GM12878 (cell line): ENCODE measurements around the gene GYS2. TPM values are rescaled to one million over a fixed set of nuclear protein-coding genes. Genes with fewer than 3 reads are reported as not detected.

Experiments used
- ATAC-seq: fragments of 200-7000 bp; cut with Tn5 transposase; 3 replicates; pipeline ENCODE4 v1.9.1; 2020; ENCODE audit warnings: mild to moderate bottlenecking, moderate library complexity
- BruUV-seq: library from RNA; stranded (reverse); fragments of 400-500 nt; replicated peaks from 2 replicates; lab custom pipeline; 2021; lab: Mats Ljungman, UMichigan
- CTCF ChIA-PET: fragments of 300-600 bp; sonication (Branson Sonifier 250); formaldehyde crosslinking; extraction: SDS; loops from one replicate; lab custom pipeline; 2021; ENCODE audit warnings: inconsistent platforms; lab: Yijun Ruan, JAX
- POLR2A ChIA-PET: fragments of 350-600 bp; formaldehyde crosslinking; extraction: SDS; loops from one replicate; lab custom pipeline; 2021; ENCODE audit warnings: inconsistent platforms; lab: Charles Lee
- RAD21 ChIA-PET: fragments of 300-600 bp; sonication (Branson Sonifier 250); formaldehyde crosslinking; loops from one replicate; lab custom pipeline; 2023; ENCODE audit warnings: antibody characterized with exemption; ENCODE audit not compliant: unreplicated experiment; lab: Charles Lee
- SMC1A ChIA-PET: fragments of 300-600 bp; sonication (Branson Sonifier 250); formaldehyde crosslinking; loops from one replicate; lab custom pipeline; 2023; ENCODE audit not compliant: unreplicated experiment, uncharacterized antibody; lab: Charles Lee
- DNase-seq: peaks from one replicate; pipeline ENCODE4 v3.0.0-alpha.2; 2011; ENCODE audit warnings: low read depth, low spot score
- FAIRE-seq: peaks from 3 replicates; lab custom pipeline; 2011; peaks lifted over from hg19 to GRCh38; lab: Jason Lieb, UNC
- H2AFZ ChIP-seq: 2 replicates; pipeline ENCODE4 v1.6.0; 2011; ENCODE audit warnings: low read depth, low read length, control low read depth; ENCODE audit not compliant: control insufficient read depth
- H3K27ac ChIP-seq: 2 replicates; pipeline ENCODE4 v1.5.1; 2011; ENCODE audit warnings: control low read depth; ENCODE audit not compliant: control insufficient read depth, insufficient read depth
- H3K27me3 ChIP-seq, 2 experiments: replicated peaks in 1 of 2; 2 replicates each; pipeline versions ENCODE4 v1.6.0 to v1.6.1; 2011; ENCODE audit warnings: low read length in 1 of 2; ENCODE audit not compliant: control insufficient read depth in 2 of 2, insufficient read depth in 2 of 2
- H3K36me3 ChIP-seq, 2 experiments: 2 replicates each; pipeline ENCODE4 v1.5.1; 2011; ENCODE audit warnings: low read length in 1 of 2; ENCODE audit not compliant: control insufficient read depth in 2 of 2, insufficient read depth in 2 of 2
- H3K4me1 ChIP-seq: 2 replicates; pipeline ENCODE4 v1.6.1; 2011; ENCODE audit warnings: mild to moderate bottlenecking, low read length, moderate library complexity, mixed read lengths; ENCODE audit not compliant: control insufficient read depth, insufficient read depth
- H3K4me2 ChIP-seq: 2 replicates; pipeline ENCODE4 v1.6.0; 2011; ENCODE audit warnings: control low read depth; ENCODE audit not compliant: control insufficient read depth, insufficient read depth
- H3K4me3 ChIP-seq: fragments of 200-600 bp; sonication (generic); 2 replicates; pipeline ENCODE4 v1.5.1; 2016
- H3K79me2 ChIP-seq: 2 replicates; pipeline ENCODE4 v1.6.0; 2011; ENCODE audit warnings: low read length; ENCODE audit not compliant: control insufficient read depth, insufficient read depth
- H3K9ac ChIP-seq: 2 replicates; pipeline ENCODE4 v1.8.0; 2011; ENCODE audit warnings: low read length, control low read depth, mixed read lengths; ENCODE audit not compliant: control insufficient read depth, insufficient read depth
- H3K9me3 ChIP-seq: replicated peaks from 3 replicates; pipeline ENCODE4 v1.5.1; 2011; ENCODE audit warnings: mild to moderate bottlenecking, low read length; ENCODE audit not compliant: control insufficient read depth, insufficient read depth
- H4K20me1 ChIP-seq: 2 replicates; pipeline ENCODE4 v1.6.0; 2011; ENCODE audit not compliant: control insufficient read depth, insufficient read depth
- EGR1 ChIP-seq, 2 experiments: IDR thresholded peaks; 1 replicate in 1 of 2; 2 replicates in 1 of 2; pipeline ENCODE4 v1.6.1; 2011 to 2012; ENCODE audit warnings: low read depth in 2 of 2, low read length in 2 of 2, borderline replicate concordance in 1 of 2, mild to moderate bottlenecking in 1 of 2, moderate library complexity in 1 of 2
- FOS ChIP-seq: IDR thresholded peaks from 3 replicates; pipeline ENCODE4 v1.6.1; 2011; ENCODE audit warnings: borderline replicate concordance; ENCODE audit not compliant: insufficient read length; ENCODE audit errors: extremely low read depth
- GATAD2B ChIP-seq: fragments of 450-650 bp; conservative IDR thresholded peaks from 2 replicates; pipeline ENCODE4 v1.6.1; 2017; ENCODE audit warnings: low read depth, mild to moderate bottlenecking, moderate library complexity
- RB1 ChIP-seq: fragments of 450-650 bp; formaldehyde crosslinking; IDR thresholded peaks from 2 replicates; pipeline ENCODE4 v1.6.1; 2017; ENCODE audit warnings: mild to moderate bottlenecking, borderline replicate concordance
- SUZ12 ChIP-seq: fragments of 200-600 bp; sonication (generic); IDR thresholded peaks from one replicate; pipeline ENCODE4 v1.6.1; 2018; ENCODE audit warnings: antibody characterized with exemption, mild to moderate bottlenecking; ENCODE audit not compliant: unreplicated experiment
- ZNF207 ChIP-seq: fragments of 450-650 bp; IDR thresholded peaks from 2 replicates; pipeline ENCODE4 v1.6.1; 2014; ENCODE audit warnings: antibody characterized with exemption, mild to moderate bottlenecking, borderline replicate concordance
- WGBS: methylation state at CpG from one replicate; pipeline ENCODE4 v1.1.6; 2016; ENCODE audit warnings: low lambda C conversion rate; ENCODE audit not compliant: insufficient replicate concordance, insufficient coverage; ENCODE audit errors: missing lambda C conversion rate; 5-methylcytosine and 5-hydroxymethylcytosine counted together
- in situ Hi-C: fragments of 300-500 bp; cut with MboI; formaldehyde crosslinking; loops from 9 replicates; pipeline ENCODE4 v1.14.3; 2018; ENCODE audit warnings: mixed read lengths
- intact Hi-C: fragments of 100-400 bp; cut with micrococcal nuclease; formaldehyde crosslinking; loops from one replicate; pipeline ENCODE4 v1.14.2; 2022; ENCODE audit not compliant: unreplicated experiment
- polyA plus RNA-seq, 11 experiments: library from polyadenylated mRNA; depleted of rRNA in 4 of 11; unstranded in 6 of 11; stranded (reverse) in 5 of 11; fragments of >200 nt; fragmentation: Nextera tagmentation in 4 of 11; fragmentation: Illumina TruSeq in 1 of 11; extraction: Ambion mirVana in 4 of 11; extraction: Trizol in 1 of 11; gene quantifications; 1 replicate in 1 of 11; 2 replicates in 10 of 11; pipeline versions ENCODE4 v1.2.1 to v1.2.3, GENCODE V29; 2011 to 2016; ENCODE audit warnings: inconsistent platforms in 2 of 11, missing spikeins in 2 of 11, low read depth in 1 of 11
- total RNA-seq, 4 experiments: library from RNA; depleted of rRNA in 3 of 4; stranded (reverse); fragments of >200 nt in 3 of 4; fragmentation: Illumina TruSeq in 1 of 4; extraction: Trizol in 1 of 4; gene quantifications; 2 replicates each; pipeline versions ENCODE4 v1.2.1 to v1.2.3, GENCODE V29; 2013 to 2021
- TF ChIP-seq, protein P1 (sequence below): IDR thresholded peaks from 2 replicates; pipeline ENCODE4 v1.6.1; 2011; ENCODE audit warnings: mild to moderate bottlenecking, low read depth, low read length, moderate library complexity; ENCODE audit not compliant: insufficient replicate concordance

GYS2 gene
- total and polyA plus RNA-seq, 10 of the 15 experiments (the other 5 are each of a cell fraction or from before 2014, with no cell fraction given): not detected

DNA sequence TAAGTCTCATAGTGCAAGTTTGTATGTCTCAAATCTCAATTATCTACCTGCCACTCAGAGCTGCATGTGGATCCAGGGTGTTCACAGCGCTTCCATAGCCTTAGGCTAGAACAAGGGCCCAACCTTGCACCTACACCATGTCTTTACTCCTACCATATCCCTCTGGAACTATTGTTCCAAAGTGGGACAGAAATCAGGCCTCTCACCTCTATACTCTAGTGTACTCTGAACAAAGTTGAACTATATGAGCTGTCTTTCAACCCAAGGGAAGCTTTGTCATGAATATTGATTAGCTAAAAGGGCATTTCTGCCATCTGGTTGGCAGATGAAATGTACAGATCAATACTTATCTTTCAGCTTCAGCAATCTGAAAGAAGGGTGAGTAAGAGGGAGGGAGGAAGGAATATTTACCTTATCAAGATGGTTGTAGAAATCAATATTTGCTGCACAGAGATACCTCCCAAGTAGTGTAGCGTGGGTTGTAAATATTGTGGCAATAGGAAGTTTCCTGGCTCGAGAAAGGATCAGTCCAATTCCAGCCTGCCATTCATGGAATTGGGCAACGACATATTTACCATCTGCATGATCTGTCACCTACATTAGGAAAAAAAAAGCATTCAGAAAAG, 30.8 kb downstream of the GYS2 start:
- no peak for FAIRE-seq
- Histone ChIP-seq H2AFZ (no peak overlapping the region), H3K9me3 (no peaks in the 10 kb centered on the region), H3K27me3 (no peaks in the 10 kb centered on the region), H3K36me3 (no peaks in the 10 kb centered on the region), H3K4me3 (no peak overlapping the region), H3K27ac (no peak overlapping the region), H3K4me1 (no peaks in the 10 kb centered on the region), H3K79me2 (no peaks in the 10 kb centered on the region), H3K9ac (no peak overlapping the region), H4K20me1 (no peaks in the 10 kb centered on the region), H3K4me2 (no peak overlapping the region)
- intact Hi-C loops: no loop called here
- no peak for ATAC-seq
- TF ChIP-seq FOS (no peak), SUZ12 (no peak), RB1 (no peak), EGR1 (IDR thresholded peaks at IDR 0.05; ENCODE audit: borderline replicate concordance in 1 of 2, low read depth in 2 of 2, low read length in 2 of 2) (no peak), GATAD2B (no peak), ZNF207 (no peak)
- TF ChIP-seq, protein P1, sequence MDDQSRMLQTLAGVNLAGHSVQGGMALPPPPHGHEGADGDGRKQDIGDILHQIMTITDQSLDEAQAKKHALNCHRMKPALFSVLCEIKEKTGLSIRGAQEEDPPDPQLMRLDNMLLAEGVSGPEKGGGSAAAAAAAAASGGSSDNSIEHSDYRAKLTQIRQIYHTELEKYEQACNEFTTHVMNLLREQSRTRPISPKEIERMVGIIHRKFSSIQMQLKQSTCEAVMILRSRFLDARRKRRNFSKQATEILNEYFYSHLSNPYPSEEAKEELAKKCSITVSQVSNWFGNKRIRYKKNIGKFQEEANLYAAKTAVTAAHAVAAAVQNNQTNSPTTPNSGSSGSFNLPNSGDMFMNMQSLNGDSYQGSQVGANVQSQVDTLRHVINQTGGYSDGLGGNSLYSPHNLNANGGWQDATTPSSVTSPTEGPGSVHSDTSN: no peak
- DNase-seq: no peak
- ChIA-PET CTCF (interaction anchor here (1.2 kb wide), 1 partner anchor 107 kb away, joined by 4 read pairs; no protein-coding TSS in a partner anchor), RAD21 (no interaction called here), POLR2A (no interaction called here), SMC1A (interaction anchor here (1.4 to 1.7 kb wide), 2 partner anchors 17 to 107 kb away, joined by 3 to 9 read pairs; no protein-coding TSS in a partner anchor)
- WGBS: 24% methylated on average over 4 of the region's 4 CpGs
- in situ Hi-C loops: no loop called here
- no TSS peak for BruUV-seq
